Gastrocnemius medialis (tissue), 4 donors: Measurements from ENCODE around the gene PLEKHA4. TPM values are rescaled to one million over a fixed set of nuclear protein-coding genes. Genes with fewer than 3 reads are reported as not detected.
"Not testable (repeated sequence)": the region's sequence is repeated elsewhere in the genome, so short reads cannot be mapped to it uniquely, and the experiment has no call there.

ENCODE experiments used
- ATAC-seq, 2 donors: fragments of 150-250 bp; one replicate each; pipeline ENCODE4 v1.9.1; 2016
- DNase-seq, 2 donors: peaks; one replicate each; pipeline ENCODE4 v3.0.0-alpha.2; 2019
- H3K27ac ChIP-seq, 4 donors: fragments of 200-600 bp; sonication (generic); 1 replicate in 1 of 4; 2 replicates in 3 of 4; pipeline ENCODE4 v1.5.1; 2016 to 2018; ENCODE audit warnings: mild to moderate bottlenecking in 2 of 4, moderate library complexity in 1 of 4
- H3K27me3 ChIP-seq, 3 donors: fragments of 200-600 bp; sonication (generic) in 2 of 3; 1 replicate in 1 of 3; 2 replicates in 2 of 3; pipeline versions ENCODE4 v1.5.1 to v1.6.0; 2016 to 2019; ENCODE audit warnings: mild to moderate bottlenecking in 1 of 3, moderate library complexity in 1 of 3
- H3K36me3 ChIP-seq, 2 donors: fragments of 200-600 bp; sonication (generic) in 1 of 2; one replicate each; pipeline ENCODE4 v1.5.1; 2017 to 2018
- H3K4me1 ChIP-seq, 2 donors: fragments of 200-600 bp; sonication (generic) in 1 of 2; one replicate each; pipeline ENCODE4 v1.5.1; 2016 to 2017; ENCODE audit warnings: mild to moderate bottlenecking in 2 of 2
- H3K4me3 ChIP-seq, 4 donors: fragments of 200-600 bp; sonication (generic) in 3 of 4; 1 replicate in 1 of 4; 2 replicates in 3 of 4; pipeline ENCODE4 v1.5.1; 2016 to 2019; ENCODE audit warnings: mild to moderate bottlenecking in 2 of 4
- H3K9me3 ChIP-seq, 3 donors: fragments of 200-600 bp; sonication (generic) in 2 of 3; 1 replicate in 1 of 3; 2 replicates in 2 of 3; pipeline ENCODE4 v1.5.1; 2016 to 2019
- POLR2A ChIP-seq, 2 donors: fragments of 450-650 bp; IDR thresholded peaks; one replicate each; pipeline ENCODE4 v1.6.1; 2017; ENCODE audit warnings: antibody characterized with exemption in 2 of 2, mild to moderate bottlenecking in 2 of 2, moderate library complexity in 2 of 2
- in situ Hi-C, 4 donors: fragments of 200-750 bp; cut with MboI; loops; one replicate each; pipeline versions ENCODE4 v1.15.0 to v1.8.0; 2017; ENCODE audit warnings: low sequenced_read_pairs in 4 of 4
- intact Hi-C: fragments of 100-400 bp; cut with DNase I; formaldehyde crosslinking; loops from one replicate; pipeline ENCODE4 v1.15.1; 2023; ENCODE audit warnings: low total_unique reads
- total RNA-seq, 4 donors: library from RNA; depleted of rRNA; stranded (reverse); fragments of >200 nt; gene quantifications; one replicate each; pipeline versions ENCODE4 v1.1.0 to v1.2.3, GENCODE V29; 2016
- TF ChIP-seq, protein P1 (sequence below), 5 experiments: fragments of 450-650 bp in 3 of 5; fragments of 200-600 bp in 2 of 5; sonication (generic) in 2 of 5; IDR thresholded peaks in 4 of 5; conservative IDR thresholded peaks in 1 of 5; 1 replicate in 4 of 5; 2 replicates in 1 of 5; pipeline ENCODE4 v1.5.1; 2016 to 2019; ENCODE audit warnings: antibody characterized with exemption in 5 of 5, mild to moderate bottlenecking in 3 of 5, moderate library complexity in 3 of 5

Gene PLEKHA4
- total RNA-seq, 4 donors from 2014 or later: 3.4 to 9.7 (median 6.3) TPM

DNA sequence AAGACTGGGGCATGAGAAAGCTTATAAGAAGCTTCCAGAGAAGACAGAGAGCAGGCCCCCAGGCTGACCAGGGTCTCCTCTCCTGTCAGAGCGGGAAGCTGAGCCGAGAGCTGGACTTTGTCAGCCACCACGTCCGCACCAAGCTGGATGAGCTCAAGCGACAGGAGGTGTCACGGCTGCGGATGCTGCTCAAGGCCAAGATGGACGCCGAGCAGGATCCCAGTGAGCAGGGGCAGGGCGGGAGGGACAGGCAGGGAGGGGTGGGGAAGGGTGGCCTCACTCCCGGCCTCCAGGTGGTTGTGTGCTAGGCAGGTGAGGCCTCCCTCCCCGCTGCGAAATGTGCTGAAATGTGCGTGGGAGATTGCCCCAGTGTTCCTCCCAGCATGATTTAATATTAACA is 37.2 kb upstream of the PLEKHA4 start:
- peaks cover 0 to 54% of the 10 kb centered on the region in 2 donors for H3K36me3 ChIP-seq
- ATAC-seq: no peak

GRCh38 chr19:48903788-48904187 is 35.4 kb upstream of the PLEKHA4 start:
- ATAC-seq, DNase-seq, H3K27ac ChIP-seq, H3K9me3 ChIP-seq, in situ Hi-C loops, intact Hi-C loops, H3K4me3 ChIP-seq, H3K27me3 ChIP-seq: not testable (repeated sequence)
- Histone ChIP-seq H3K4me1 (peaks cover 30 to 38% of the 10 kb centered on the region in 2 donors), H3K36me3 (peaks cover 0 to 38% of the 10 kb centered on the region in 2 donors)

More for the DNA sequence above, 37.2 kb upstream of the PLEKHA4 start:
- DNase-seq: no peak
- no peak overlapping the region for H3K4me3 ChIP-seq
- TF ChIP-seq, protein P1, sequence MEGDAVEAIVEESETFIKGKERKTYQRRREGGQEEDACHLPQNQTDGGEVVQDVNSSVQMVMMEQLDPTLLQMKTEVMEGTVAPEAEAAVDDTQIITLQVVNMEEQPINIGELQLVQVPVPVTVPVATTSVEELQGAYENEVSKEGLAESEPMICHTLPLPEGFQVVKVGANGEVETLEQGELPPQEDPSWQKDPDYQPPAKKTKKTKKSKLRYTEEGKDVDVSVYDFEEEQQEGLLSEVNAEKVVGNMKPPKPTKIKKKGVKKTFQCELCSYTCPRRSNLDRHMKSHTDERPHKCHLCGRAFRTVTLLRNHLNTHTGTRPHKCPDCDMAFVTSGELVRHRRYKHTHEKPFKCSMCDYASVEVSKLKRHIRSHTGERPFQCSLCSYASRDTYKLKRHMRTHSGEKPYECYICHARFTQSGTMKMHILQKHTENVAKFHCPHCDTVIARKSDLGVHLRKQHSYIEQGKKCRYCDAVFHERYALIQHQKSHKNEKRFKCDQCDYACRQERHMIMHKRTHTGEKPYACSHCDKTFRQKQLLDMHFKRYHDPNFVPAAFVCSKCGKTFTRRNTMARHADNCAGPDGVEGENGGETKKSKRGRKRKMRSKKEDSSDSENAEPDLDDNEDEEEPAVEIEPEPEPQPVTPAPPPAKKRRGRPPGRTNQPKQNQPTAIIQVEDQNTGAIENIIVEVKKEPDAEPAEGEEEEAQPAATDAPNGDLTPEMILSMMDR (IDR thresholded peaks at IDR 0.05 in 4 of 5, conservative IDR thresholded peaks at IDR 0.05 in 1 of 5): no peak
- no peak for TF ChIP-seq POLR2A (IDR thresholded peaks at IDR 0.05)
- peak overlapping the region in 3 of 4 donors; percentile 54 to 87 (median 84) for H3K27ac ChIP-seq
- in situ Hi-C loops: no loop called here
- H3K27me3 ChIP-seq: no peaks in the 10 kb centered on the region
- intact Hi-C loops: no loop called here
- H3K9me3 ChIP-seq: no peaks in the 10 kb centered on the region
- peaks cover 29 to 39% of the 10 kb centered on the region in 2 donors for H3K4me1 ChIP-seq

- in situ Hi-C loops, H3K9me3 ChIP-seq, H3K27me3 ChIP-seq, DNase-seq, ATAC-seq, intact Hi-C loops: not testable (repeated sequence)
- Histone ChIP-seq H3K36me3 (peaks cover 0 to 31% of the 10 kb centered on the region in 2 donors), H3K4me3 (peak overlapping the region in 1 of 4 donors; percentile 1), H3K27ac (peak overlapping the region in 2 of 4 donors; percentile 39 to 94), H3K4me1 (peaks cover 25 to 32% of the 10 kb centered on the region in 2 donors)
Measured at GRCh38 chr19:48902291-48902690, 33.9 kb upstream of the PLEKHA4 start.

DNA sequence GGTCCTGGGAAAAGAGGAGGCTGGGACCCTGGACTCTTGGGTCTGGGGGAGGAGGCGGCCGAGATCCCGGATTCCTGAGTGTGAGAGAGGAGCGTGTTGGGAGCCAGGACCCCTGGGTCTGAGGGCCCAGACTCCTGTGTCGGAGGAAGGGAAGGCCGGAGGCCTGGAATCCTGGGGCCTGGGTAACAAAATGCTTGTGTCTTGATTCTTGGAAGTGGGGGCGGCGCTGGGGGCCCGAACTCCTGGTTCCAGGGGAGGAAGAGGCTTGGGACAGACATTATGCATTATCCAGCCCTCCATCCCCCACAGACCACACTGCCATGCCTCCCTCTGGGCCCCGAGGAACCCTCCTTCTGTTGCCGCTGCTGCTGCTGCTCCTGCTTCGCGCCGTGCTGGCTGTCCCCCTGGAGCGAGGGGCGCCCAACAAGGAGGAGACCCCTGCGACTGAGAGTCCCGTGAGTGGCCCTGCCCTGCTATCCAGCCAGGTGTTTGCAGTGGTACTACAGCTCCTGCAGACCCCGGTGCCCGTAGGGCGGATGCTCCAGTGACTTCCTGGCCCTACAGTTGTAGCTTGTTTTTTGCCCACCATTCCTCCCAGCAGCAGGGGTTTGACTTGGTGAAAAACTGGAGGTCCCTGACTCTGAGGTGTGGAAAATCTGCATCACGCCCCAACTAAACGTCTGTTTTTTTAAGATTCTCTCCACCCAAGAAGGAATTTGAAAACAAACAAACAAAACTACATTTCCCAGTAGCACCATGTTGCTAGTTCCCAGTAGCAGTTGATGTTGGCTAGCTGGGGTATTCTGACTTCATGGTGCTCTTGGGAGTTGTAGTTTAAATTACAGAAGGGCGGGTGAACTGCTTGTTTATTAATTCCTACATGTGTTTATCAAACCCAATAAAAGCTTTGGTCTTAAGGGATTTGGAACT is 32.3 kb upstream of the PLEKHA4 start:
- H3K36me3 ChIP-seq: peaks cover 0 to 19% of the 10 kb centered on the region in 2 donors
- intact Hi-C loops: loop anchor here (2.0 kb wide), 1 partner anchor 28 kb away; the partner anchor contains the start of gene PPP1R15A
- H3K9me3 ChIP-seq: no peaks in the 10 kb centered on the region
- H3K27me3 ChIP-seq: no peaks in the 10 kb centered on the region
- peak overlapping the region; percentile 92 to 98 (median 95) for H3K27ac ChIP-seq
- TF ChIP-seq POLR2A (IDR thresholded peaks at IDR 0.05): no peak
- TF ChIP-seq, protein P1 (IDR thresholded peaks at IDR 0.05 in 4 of 5, conservative IDR thresholded peaks at IDR 0.05 in 1 of 5): no peak
- peak; percentile 34 to 59 for ATAC-seq
- peaks cover 25 to 30% of the 10 kb centered on the region in 2 donors for H3K4me1 ChIP-seq
- in situ Hi-C loops: no loop called here
- no peak for DNase-seq
- peak overlapping the region; percentile 87 to 96 (median 93) for H3K4me3 ChIP-seq

- in situ Hi-C loops (no loop called here), intact Hi-C loops (loop anchor here (2.0 kb wide), 1 partner anchor 27 kb away; the partner anchor contains the start of gene PPP1R15A)
- H3K27ac ChIP-seq: peak within 1 kb of the TSS; percentile 92 to 98 (median 95)
- peak within 1 kb of the TSS; percentile 87 to 96 (median 93) for H3K4me3 ChIP-seq
- H3K4me1 ChIP-seq: peaks cover 25 to 30% of the 10 kb centered on the region in 2 donors
- peak; percentile 70 to 76 for TF ChIP-seq POLR2A (IDR thresholded peaks at IDR 0.05)
- TF ChIP-seq, protein P1 (IDR thresholded peaks at IDR 0.05 in 4 of 5, conservative IDR thresholded peaks at IDR 0.05 in 1 of 5): peak in 1 of 5 experiments; percentile 34
- peak; percentile 97 to 98 for DNase-seq
- peak; percentile 97 for ATAC-seq
- H3K36me3 ChIP-seq: peaks cover 0 to 11% of the 10 kb centered on the region in 2 donors
- H3K27me3 ChIP-seq: no peaks in the 10 kb centered on the region
- H3K9me3 ChIP-seq: no peaks in the 10 kb centered on the region
Measured at GRCh38 chr19:48899781-48900476, 31.5 kb upstream of the PLEKHA4 start, which contains the start of gene NUCB1. NUCB1 (plus strand) TSS chr19:48900312; CDS start chr19:48900797, 485 bp downstream.

DNA sequence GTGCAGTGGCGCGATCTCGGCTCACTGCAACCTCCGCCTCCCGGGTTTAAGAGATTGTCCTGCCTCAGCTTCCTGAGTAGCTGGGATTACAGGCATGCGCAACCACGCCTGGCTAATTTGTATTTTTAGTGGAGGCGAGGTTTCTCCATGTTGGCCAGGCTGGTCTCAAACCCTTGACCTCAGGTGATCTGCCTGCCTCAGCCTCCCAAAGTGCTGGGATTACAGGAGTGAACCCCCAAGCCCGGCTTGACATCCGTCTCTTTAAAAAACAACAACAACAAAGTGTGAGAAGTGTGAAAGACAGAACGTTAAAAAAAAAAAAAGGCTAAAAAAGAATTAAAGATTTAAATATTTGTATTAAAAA is 31.0 kb upstream of the PLEKHA4 start:
- intact Hi-C loops, H3K27me3 ChIP-seq, H3K9me3 ChIP-seq, DNase-seq, ATAC-seq, in situ Hi-C loops, H3K36me3 ChIP-seq: not testable (repeated sequence)
- H3K27ac ChIP-seq: peak overlapping the region; percentile 92 to 98 (median 95)
- peak overlapping the region; percentile 87 to 96 (median 93) for H3K4me3 ChIP-seq
- H3K4me1 ChIP-seq: peaks cover 25 to 30% of the 10 kb centered on the region in 2 donors
